ENCODE data around the gene CDRT4.

Gene CDRT4

DNA sequence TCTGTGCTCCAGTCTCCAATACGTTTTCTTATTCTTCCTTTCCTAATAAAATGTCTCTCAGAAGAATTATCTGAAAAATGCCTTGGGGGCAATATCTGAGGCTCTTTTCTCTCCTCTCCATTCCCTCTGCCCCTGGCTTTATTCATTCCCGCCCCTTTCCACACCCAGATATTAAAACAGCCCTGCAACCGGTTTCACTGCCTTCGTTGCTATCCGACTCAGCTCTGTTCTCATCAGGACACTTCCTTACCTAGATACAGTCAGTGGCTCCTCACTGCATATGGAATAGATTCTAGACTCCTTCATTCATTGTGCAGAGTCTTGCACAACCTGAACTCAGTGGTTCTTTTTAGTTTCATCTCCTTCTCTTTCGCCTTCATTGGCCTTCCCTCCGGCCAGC lies 74.0 kb downstream of the CDRT4 start:
- DNase-seq (ENCODE audit: low read depth in 3 of 3) = no peak

GRCh38 chr17:15392326-15392741 lies 75.1 kb downstream of the CDRT4 start:
- no peak for DNase-seq (ENCODE audit: low read depth in 3 of 3)

GRCh38 chr17:15388356-15389041 lies 78.9 kb downstream of the CDRT4 start:
- DNase-seq (ENCODE audit: low read depth in 3 of 3) = no peak

DNA sequence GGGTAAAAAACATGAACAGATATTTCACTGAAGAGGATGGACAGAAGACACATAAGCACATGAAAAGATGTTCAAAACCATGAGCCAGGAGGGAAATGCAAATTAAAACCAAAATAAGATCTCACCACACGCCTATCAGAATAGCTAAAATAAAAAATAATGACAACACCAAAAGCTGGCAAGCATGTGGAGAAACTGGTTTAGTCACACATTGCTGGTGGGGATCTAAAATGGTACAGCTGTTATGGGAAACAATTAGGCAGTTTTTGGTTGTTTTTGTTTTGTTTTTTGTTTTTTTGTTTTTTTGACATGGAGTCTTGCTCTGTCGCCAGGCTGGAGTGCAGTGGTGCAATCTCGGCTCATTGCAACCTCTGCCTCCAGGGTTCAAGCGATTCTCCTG lies 81.3 kb downstream of the CDRT4 start:
- no peak for DNase-seq (ENCODE audit: low read depth in 3 of 3)
